Measurements from ENCODE around the gene GRIK5. TPM values are rescaled to one million over a fixed set of nuclear protein-coding genes. Genes with fewer than 3 reads are reported as not detected.

The GRIK5 gene
- total RNA-seq, 6 experiments from 2014 or later = 0.15 to 0.42 (median 0.17) TPM; not detected in 2

GRCh38 chr19:41987141-41987860, 82.7 kb downstream of the GRIK5 start:
- no peaks in the 10 kb centered on the region for H3K4me1 ChIP-seq
- no peak overlapping the region for H3K4me3 ChIP-seq
- no peak for DNase-seq
- TF ChIP-seq POLR2A (IDR thresholded peaks at IDR 0.05) (no peak), CTCF (IDR thresholded peaks at IDR 0.05) (no peak)
- intact Hi-C loops (cut with DNase I) = no loop called here
- H3K9me3 ChIP-seq = no peaks in the 10 kb centered on the region
- no peaks in the 10 kb centered on the region for H3K27me3 ChIP-seq
- WGBS (ENCODE audit: insufficient coverage, low coverage, low lambda C conversion rate, missing lambda C conversion rate) = 76% methylated on average over 6 of the region's 10 CpGs
- no peak for ATAC-seq
- H3K27ac ChIP-seq = no peak overlapping the region
- H3K36me3 ChIP-seq = no peaks in the 10 kb centered on the region

GRCh38 chr19:41984961-41985360, 85.0 kb downstream of the GRIK5 start:
- TF ChIP-seq CTCF (IDR thresholded peaks at IDR 0.05) = no peak
- no peak for TF ChIP-seq POLR2A (IDR thresholded peaks at IDR 0.05)
- H3K4me1 ChIP-seq = no peaks in the 10 kb centered on the region
- ATAC-seq (no peak), DNase-seq (no peak)
- H3K27ac ChIP-seq = no peak overlapping the region
- intact Hi-C loops (cut with DNase I) = no loop called here
- no peak overlapping the region for H3K4me3 ChIP-seq
- no peaks in the 10 kb centered on the region for H3K9me3 ChIP-seq
- H3K36me3 ChIP-seq = no peaks in the 10 kb centered on the region
- WGBS (ENCODE audit: insufficient coverage, low coverage, low lambda C conversion rate, missing lambda C conversion rate) = 72% methylated on average over 5 of the region's 17 CpGs
- H3K27me3 ChIP-seq = no peaks in the 10 kb centered on the region

- Histone ChIP-seq H3K4me1 (no peaks in the 10 kb centered on the region), H3K9me3 (no peaks in the 10 kb centered on the region), H3K27ac (no peak overlapping the region), H3K27me3 (no peaks in the 10 kb centered on the region), H3K36me3 (no peaks in the 10 kb centered on the region), H3K4me3 (no peak overlapping the region)
- no CpG with 5 or more reads among the region's 15 CpGs for WGBS (ENCODE audit: insufficient coverage, low coverage, low lambda C conversion rate, missing lambda C conversion rate)
- DNase-seq (no peak), ATAC-seq (peak in 1 of 4 donors; percentile 15)
- TF ChIP-seq POLR2A (IDR thresholded peaks at IDR 0.05) (no peak), CTCF (IDR thresholded peaks at IDR 0.05) (no peak)
- intact Hi-C loops (cut with DNase I) = no loop called here
These were observed 88.3 kb downstream of the GRIK5 start for GRCh38 chr19:41981724-41982123.

GRCh38 chr19:41978470-41978869, 91.5 kb downstream of the GRIK5 start:
- Histone ChIP-seq H3K4me3 (no peak overlapping the region), H3K4me1 (no peaks in the 10 kb centered on the region), H3K27me3 (no peaks in the 10 kb centered on the region), H3K27ac (no peak overlapping the region), H3K9me3 (no peaks in the 10 kb centered on the region), H3K36me3 (no peaks in the 10 kb centered on the region)
- intact Hi-C loops (cut with DNase I) = no loop called here
- 40% methylated on average over 1 of the region's 17 CpGs for whole genome bisulfite sequencing (ENCODE audit: insufficient coverage, low coverage, low lambda C conversion rate, missing lambda C conversion rate)
- ATAC-seq (peak in 1 of 4 donors; percentile 13), DNase-seq (no peak)
- TF ChIP-seq CTCF (IDR thresholded peaks at IDR 0.05) = no peak
- TF ChIP-seq POLR2A (IDR thresholded peaks at IDR 0.05) = no peak

Data from right lobe of liver (tissue), 6 donors.